Measurements from ENCODE around the gene FRMD4A. TPM values are rescaled to one million over a fixed set of nuclear protein-coding genes. Genes with fewer than 3 reads are reported as not detected.

FRMD4A gene
- total RNA-seq, 1 donor from 2014 or later: 20.2 TPM

- peaks cover 5% of the 10 kb centered on the region for H3K27me3 Mint-ChIP-seq (ENCODE audit: insufficient read depth, low read depth)
- peaks cover 3% of the 10 kb centered on the region for H3K9me3 Mint-ChIP-seq
- no peak overlapping the region for H3K27ac Mint-ChIP-seq
- no peaks in the 10 kb centered on the region for H3K27me3 ChIP-seq
- H3K36me3 Mint-ChIP-seq: peaks cover 5% of the 10 kb centered on the region
- H3K4me3 Mint-ChIP-seq: no peak overlapping the region
- H3K9me3 ChIP-seq (ENCODE audit: low read depth): no peaks in the 10 kb centered on the region
- TF ChIP-seq CTCF (IDR thresholded peaks at IDR 0.05): no peak
- no peak for TF ChIP-seq EZH2 (IDR thresholded peaks at IDR 0.05)
- TF ChIP-seq EZH2phosphoT487 (IDR thresholded peaks at IDR 0.05): no peak
- H4K20me1 ChIP-seq (ENCODE audit: low read depth): no peaks in the 10 kb centered on the region
- DNase-seq (ENCODE audit: low spot score): no peak
- H3K4me1 ChIP-seq: no peaks in the 10 kb centered on the region
- no peak overlapping the region for H3K4me3 ChIP-seq
- H3K9ac ChIP-seq: no peak overlapping the region
- peaks cover 20% of the 10 kb centered on the region for H3K4me1 Mint-ChIP-seq
- no peaks in the 10 kb centered on the region for H3K36me3 ChIP-seq
- no peaks in the 10 kb centered on the region for H3K79me2 ChIP-seq (ENCODE audit: low read depth)
- no peaks in the 10 kb centered on the region for H3F3A ChIP-seq (ENCODE audit: low read depth)
- H3K27ac ChIP-seq: no peak overlapping the region
- H3K4me2 ChIP-seq: no peak overlapping the region
- H2AFZ ChIP-seq (replicated peaks): no peak overlapping the region
Observed at GRCh38 chr10:14003517-14004184, 327.1 kb downstream of the FRMD4A start.

GRCh38 chr10:14001298-14002040 lies 329.3 kb downstream of the FRMD4A start:
- Histone ChIP-seq H2AFZ (replicated peaks) (no peak overlapping the region), H3K4me3 (no peak overlapping the region), H3K79me2 (ENCODE audit: low read depth) (no peaks in the 10 kb centered on the region), H3K4me2 (no peak overlapping the region), H3K27me3 (no peaks in the 10 kb centered on the region), H3K9ac (no peak overlapping the region), H3K9me3 (ENCODE audit: low read depth) (no peaks in the 10 kb centered on the region), H3K36me3 (no peaks in the 10 kb centered on the region), H3K4me1 (no peaks in the 10 kb centered on the region), H3F3A (ENCODE audit: low read depth) (no peaks in the 10 kb centered on the region), H4K20me1 (ENCODE audit: low read depth) (no peaks in the 10 kb centered on the region), H3K27ac (no peak overlapping the region)
- H3K4me3 Mint-ChIP-seq: no peak overlapping the region
- peaks cover 11% of the 10 kb centered on the region for H3K4me1 Mint-ChIP-seq
- no peak overlapping the region for H3K27ac Mint-ChIP-seq
- peaks cover 5% of the 10 kb centered on the region for H3K27me3 Mint-ChIP-seq (ENCODE audit: insufficient read depth, low read depth)
- TF ChIP-seq CTCF (IDR thresholded peaks at IDR 0.05): no peak
- TF ChIP-seq EZH2 (IDR thresholded peaks at IDR 0.05): no peak
- TF ChIP-seq EZH2phosphoT487 (IDR thresholded peaks at IDR 0.05): no peak
- peaks cover 10% of the 10 kb centered on the region for H3K36me3 Mint-ChIP-seq
- DNase-seq (ENCODE audit: low spot score): no peak
- H3K9me3 Mint-ChIP-seq: peaks cover 8% of the 10 kb centered on the region

GRCh38 chr10:13998163-13998835 lies 332.4 kb downstream of the FRMD4A start:
- no peaks in the 10 kb centered on the region for H3F3A ChIP-seq (ENCODE audit: low read depth)
- H3K79me2 ChIP-seq (ENCODE audit: low read depth): no peaks in the 10 kb centered on the region
- no peak overlapping the region for H3K4me3 Mint-ChIP-seq
- H3K4me2 ChIP-seq: no peak overlapping the region
- peaks cover 7% of the 10 kb centered on the region for H3K4me1 Mint-ChIP-seq
- peaks cover 8% of the 10 kb centered on the region for H3K9me3 Mint-ChIP-seq
- no peaks in the 10 kb centered on the region for H3K27me3 ChIP-seq
- H3K4me3 ChIP-seq: no peak overlapping the region
- no peak overlapping the region for H3K27ac ChIP-seq
- no peak for DNase-seq (ENCODE audit: low spot score)
- H3K9ac ChIP-seq: no peak overlapping the region
- no peak overlapping the region for H3K27ac Mint-ChIP-seq
- TF ChIP-seq EZH2 (IDR thresholded peaks at IDR 0.05) (no peak), EZH2phosphoT487 (IDR thresholded peaks at IDR 0.05) (no peak)
- H3K4me1 ChIP-seq: no peaks in the 10 kb centered on the region
- no peak overlapping the region for H2AFZ ChIP-seq (replicated peaks)
- H3K9me3 ChIP-seq (ENCODE audit: low read depth): no peaks in the 10 kb centered on the region
- H4K20me1 ChIP-seq (ENCODE audit: low read depth): no peaks in the 10 kb centered on the region
- peaks cover 10% of the 10 kb centered on the region for H3K36me3 Mint-ChIP-seq
- no peaks in the 10 kb centered on the region for H3K36me3 ChIP-seq
- peaks cover 2% of the 10 kb centered on the region for H3K27me3 Mint-ChIP-seq (ENCODE audit: insufficient read depth, low read depth)

Measured in neural progenitor cell (in vitro differentiated cells).